ENCODE measurements around the gene CDK19. TPM values are rescaled to one million over a fixed set of nuclear protein-coding genes. Genes with fewer than 3 reads are reported as not detected.
A peak's percentile ranks its signal among the peaks of the same experiment; 100 is the strongest.

CDK19 gene
- total RNA-seq, 1 donor from 2014 or later: 41.6 TPM

DNA sequence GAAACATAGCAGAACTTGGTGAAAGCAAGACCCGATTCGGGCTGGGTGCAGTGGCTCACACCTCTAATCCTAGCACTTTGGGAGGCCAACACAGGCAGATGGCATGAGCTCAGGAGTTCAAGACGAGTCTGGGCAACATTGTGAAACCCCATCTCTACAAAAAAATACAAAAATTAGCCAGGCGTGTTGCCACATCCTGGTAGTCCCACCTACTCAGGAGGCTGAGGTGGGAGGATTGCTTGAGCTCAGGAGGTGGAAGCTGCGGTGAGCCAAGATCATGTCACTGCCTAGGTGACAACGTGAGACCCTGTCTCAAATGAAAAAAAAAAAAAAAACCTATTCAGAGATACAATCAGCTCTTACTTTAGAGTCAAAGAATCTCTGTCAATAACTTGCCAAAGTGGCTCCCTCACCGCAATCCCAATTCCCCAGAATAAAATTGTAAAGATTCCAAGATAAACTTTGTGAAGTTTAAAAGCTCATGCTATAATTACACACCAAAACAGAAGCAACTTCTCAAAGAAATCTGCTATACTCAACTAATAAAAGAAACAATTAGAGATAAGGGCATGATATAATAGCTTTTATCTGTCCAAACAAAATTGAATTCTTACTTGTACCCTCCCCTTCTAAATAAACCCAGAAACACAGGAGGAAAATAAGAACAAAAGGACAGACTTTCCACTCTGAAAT, 33.6 kb downstream of the CDK19 start:
- peaks cover 9% of the 10 kb centered on the region for H3K36me3 Mint-ChIP-seq
- TF ChIP-seq, protein P1, sequence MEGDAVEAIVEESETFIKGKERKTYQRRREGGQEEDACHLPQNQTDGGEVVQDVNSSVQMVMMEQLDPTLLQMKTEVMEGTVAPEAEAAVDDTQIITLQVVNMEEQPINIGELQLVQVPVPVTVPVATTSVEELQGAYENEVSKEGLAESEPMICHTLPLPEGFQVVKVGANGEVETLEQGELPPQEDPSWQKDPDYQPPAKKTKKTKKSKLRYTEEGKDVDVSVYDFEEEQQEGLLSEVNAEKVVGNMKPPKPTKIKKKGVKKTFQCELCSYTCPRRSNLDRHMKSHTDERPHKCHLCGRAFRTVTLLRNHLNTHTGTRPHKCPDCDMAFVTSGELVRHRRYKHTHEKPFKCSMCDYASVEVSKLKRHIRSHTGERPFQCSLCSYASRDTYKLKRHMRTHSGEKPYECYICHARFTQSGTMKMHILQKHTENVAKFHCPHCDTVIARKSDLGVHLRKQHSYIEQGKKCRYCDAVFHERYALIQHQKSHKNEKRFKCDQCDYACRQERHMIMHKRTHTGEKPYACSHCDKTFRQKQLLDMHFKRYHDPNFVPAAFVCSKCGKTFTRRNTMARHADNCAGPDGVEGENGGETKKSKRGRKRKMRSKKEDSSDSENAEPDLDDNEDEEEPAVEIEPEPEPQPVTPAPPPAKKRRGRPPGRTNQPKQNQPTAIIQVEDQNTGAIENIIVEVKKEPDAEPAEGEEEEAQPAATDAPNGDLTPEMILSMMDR (IDR thresholded peaks at IDR 0.05; ENCODE audit: unreplicated experiment): no peak
- H3K27ac Mint-ChIP-seq: peak overlapping the region; percentile 15
- H3K27me3 Mint-ChIP-seq (ENCODE audit: low read depth): no peaks in the 10 kb centered on the region
- no peak overlapping the region for H3K4me3 Mint-ChIP-seq
- H3K9me3 Mint-ChIP-seq: peaks cover 13% of the 10 kb centered on the region
- H3K4me1 Mint-ChIP-seq: peaks cover 14% of the 10 kb centered on the region
- DNase-seq (ENCODE audit: low spot score in 2 of 2, unreplicated experiment in 2 of 2): no peak

DNA sequence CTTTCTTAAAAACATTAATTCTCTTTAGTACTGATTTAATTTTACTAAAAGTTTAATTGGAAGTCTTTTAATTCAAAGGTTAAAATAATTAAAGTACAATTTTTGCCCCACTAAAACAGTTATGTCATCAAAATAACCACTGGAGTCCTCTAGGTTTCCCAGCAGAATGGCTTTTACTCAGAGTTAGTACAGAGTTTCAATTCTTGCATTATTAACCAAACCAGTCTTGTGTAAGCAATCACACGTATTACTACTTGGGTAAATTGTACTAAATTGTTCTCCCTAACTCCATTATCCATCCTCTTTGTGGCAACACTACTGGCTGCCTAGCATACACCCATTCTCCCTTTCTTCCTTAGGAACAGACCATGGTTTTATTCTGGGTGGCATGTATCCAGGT, 36.9 kb downstream of the CDK19 start:
- H3K9me3 Mint-ChIP-seq: no peaks in the 10 kb centered on the region
- TF ChIP-seq, protein P1 (IDR thresholded peaks at IDR 0.05; ENCODE audit: unreplicated experiment): no peak
- H3K4me3 Mint-ChIP-seq: no peak overlapping the region
- peaks cover 15% of the 10 kb centered on the region for H3K4me1 Mint-ChIP-seq
- no peaks in the 10 kb centered on the region for H3K36me3 Mint-ChIP-seq
- H3K27me3 Mint-ChIP-seq (ENCODE audit: low read depth): no peaks in the 10 kb centered on the region
- no peak for DNase-seq (ENCODE audit: low spot score in 2 of 2, unreplicated experiment in 2 of 2)
- no peak overlapping the region for H3K27ac Mint-ChIP-seq

DNA sequence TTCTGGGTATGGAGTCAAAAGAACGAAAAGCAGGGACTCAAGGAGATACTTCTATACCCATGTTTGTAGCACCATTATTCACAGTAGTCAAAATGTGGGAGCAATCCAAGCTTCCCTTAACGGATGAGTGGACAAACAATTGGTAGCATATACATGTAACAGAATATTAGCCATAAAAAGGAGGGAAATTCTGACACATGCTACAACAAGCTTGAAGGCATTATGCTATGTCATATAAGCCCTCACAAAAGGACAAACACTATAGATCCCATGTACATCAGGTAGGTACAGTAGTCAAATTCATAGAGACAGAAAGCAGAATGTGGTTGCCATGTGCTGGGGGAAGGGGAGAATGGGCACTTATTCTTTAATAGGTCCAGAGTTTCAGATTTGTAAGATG, 37.6 kb downstream of the CDK19 start:
- no peak overlapping the region for H3K4me3 Mint-ChIP-seq
- H3K27ac Mint-ChIP-seq: no peak overlapping the region
- H3K27me3 Mint-ChIP-seq (ENCODE audit: low read depth): no peaks in the 10 kb centered on the region
- peaks cover 2% of the 10 kb centered on the region for H3K36me3 Mint-ChIP-seq
- H3K9me3 Mint-ChIP-seq: no peaks in the 10 kb centered on the region
- peaks cover 13% of the 10 kb centered on the region for H3K4me1 Mint-ChIP-seq
- DNase-seq (ENCODE audit: low spot score in 2 of 2, unreplicated experiment in 2 of 2): no peak
- TF ChIP-seq, protein P1 (IDR thresholded peaks at IDR 0.05; ENCODE audit: unreplicated experiment): no peak

DNA sequence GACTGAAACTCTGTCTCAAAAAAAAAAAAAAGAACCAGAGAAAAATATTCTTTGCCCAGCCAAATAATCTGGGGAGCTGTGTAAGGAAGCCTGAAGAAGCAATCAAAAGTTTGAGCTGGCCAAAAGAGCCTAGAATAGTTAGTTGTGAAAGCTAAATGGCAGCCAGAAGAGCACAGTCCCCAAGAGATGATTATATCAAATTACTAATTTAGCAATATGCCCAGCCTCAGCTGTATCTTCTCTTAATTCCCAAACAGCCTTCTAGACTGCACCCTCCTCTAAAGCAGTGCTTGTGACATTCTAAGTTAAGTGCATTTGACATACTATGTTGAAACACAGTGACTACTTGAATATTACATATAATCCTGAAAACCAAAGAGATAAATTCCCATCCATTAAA, 38.9 kb downstream of the CDK19 start:
- TF ChIP-seq, protein P1 (IDR thresholded peaks at IDR 0.05; ENCODE audit: unreplicated experiment): no peak
- H3K4me3 Mint-ChIP-seq: no peak overlapping the region
- H3K27ac Mint-ChIP-seq: no peak overlapping the region
- H3K36me3 Mint-ChIP-seq: peaks cover 13% of the 10 kb centered on the region
- H3K27me3 Mint-ChIP-seq (ENCODE audit: low read depth): no peaks in the 10 kb centered on the region
- DNase-seq (ENCODE audit: low spot score in 2 of 2, unreplicated experiment in 2 of 2): no peak
- peaks cover 5% of the 10 kb centered on the region for H3K9me3 Mint-ChIP-seq
- peaks cover 5% of the 10 kb centered on the region for H3K4me1 Mint-ChIP-seq

DNA sequence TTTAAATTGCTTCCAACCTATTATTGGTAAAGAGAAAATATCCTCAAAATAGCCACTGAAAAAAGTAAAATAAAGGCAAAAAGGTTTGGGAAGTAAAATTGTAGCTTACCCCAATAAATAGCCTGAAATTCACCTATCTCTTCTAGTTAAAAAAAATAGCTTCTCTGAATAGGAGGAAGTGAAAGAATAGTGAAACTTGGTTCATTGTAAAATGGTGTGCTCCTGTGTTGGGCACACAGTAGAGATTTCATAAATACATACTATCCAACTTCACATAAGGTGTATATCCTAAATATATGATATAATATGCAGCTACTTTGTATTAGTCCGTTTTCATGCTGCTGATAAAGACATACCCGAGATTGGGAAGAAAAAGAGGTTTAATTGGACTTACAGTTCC, 45.3 kb downstream of the CDK19 start:
- peaks cover 1% of the 10 kb centered on the region for H3K4me1 Mint-ChIP-seq
- H3K9me3 Mint-ChIP-seq: peaks cover 22% of the 10 kb centered on the region
- no peaks in the 10 kb centered on the region for H3K27me3 Mint-ChIP-seq (ENCODE audit: low read depth)
- DNase-seq (ENCODE audit: low spot score in 2 of 2, unreplicated experiment in 2 of 2): no peak
- peaks cover 50% of the 10 kb centered on the region for H3K36me3 Mint-ChIP-seq
- no peak overlapping the region for H3K27ac Mint-ChIP-seq
- TF ChIP-seq, protein P1 (IDR thresholded peaks at IDR 0.05; ENCODE audit: unreplicated experiment): no peak
- H3K4me3 Mint-ChIP-seq: no peak overlapping the region

Measured in mesothelial cell of epicardium (in vitro differentiated cells).